Fibroblast of skin of scalp (primary cell): ENCODE measurements around the gene MYO1F.
A peak's percentile ranks its signal among the peaks of the same experiment; 100 is the strongest.
"Not testable (repeated sequence)": the region's sequence is repeated elsewhere in the genome, so short reads cannot be mapped to it uniquely, and the experiment has no call there.

Experiments
- DNase-seq: peaks from one replicate; pipeline ENCODE4 v3.0.0-alpha.2; 2013

Gene MYO1F

DNA sequence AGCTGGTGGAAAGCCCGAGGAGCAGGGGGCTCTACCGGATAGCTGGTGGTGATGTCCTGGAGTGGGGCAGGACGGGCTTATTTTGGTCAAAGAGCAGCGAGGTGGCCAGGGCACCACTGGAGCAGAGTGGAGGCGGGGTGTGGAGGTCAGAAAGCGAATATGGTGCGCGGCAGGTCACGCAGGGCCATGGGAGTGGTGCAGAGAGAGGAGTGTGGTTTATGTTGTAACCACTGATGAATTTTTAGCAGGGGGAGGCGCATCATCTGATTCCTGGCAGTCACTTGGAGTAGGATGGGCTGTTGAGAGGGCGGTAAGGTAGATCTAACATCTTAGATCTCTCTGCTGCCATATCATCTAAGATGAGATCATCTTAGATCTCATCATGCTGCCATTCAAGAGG, 61.9 kb downstream of the MYO1F start:
- DNase-seq, result no peak

DNA sequence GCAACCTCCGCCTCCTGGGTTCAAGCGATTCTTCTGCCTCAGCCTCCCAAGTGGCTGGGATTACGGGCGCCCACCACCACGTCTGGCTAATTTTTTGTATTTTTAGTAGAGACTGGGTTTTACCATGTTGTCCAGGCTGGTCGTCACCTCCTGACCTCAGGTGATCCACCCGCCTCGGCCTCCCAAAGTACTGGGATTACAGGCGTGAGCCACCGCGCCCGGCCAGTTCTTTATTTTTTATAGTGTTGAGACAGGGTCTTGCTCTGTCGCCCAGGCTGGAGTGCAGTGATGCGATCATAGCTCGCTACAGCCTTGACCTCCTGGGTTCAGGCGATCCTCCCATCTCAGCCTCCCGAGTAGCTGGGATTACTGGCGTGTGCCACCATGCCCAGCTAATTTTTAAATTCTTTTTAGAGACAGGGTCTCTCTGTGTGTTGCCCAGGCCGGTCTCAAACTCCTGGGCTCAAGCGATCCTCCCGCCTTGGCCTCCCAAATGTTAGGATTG, 62.7 kb downstream of the MYO1F start:
- not testable (repeated sequence) for DNase-seq

- peak; percentile 98 for DNase-seq
Measured at GRCh38 chr19:8513687-8514504, 63.3 kb downstream of the MYO1F start, which contains the start of gene ZNF414. Gene ZNF414, minus strand, starts transcription at chr19:8514167. Its CDS starts 121 bp downstream, at chr19:8514046.

GRCh38 chr19:8513036-8513686, 64.1 kb downstream of the MYO1F start:
- no peak for DNase-seq

- peak; percentile 31 for DNase-seq
Measured at GRCh38 chr19:8512115-8512967, 64.9 kb downstream of the MYO1F start.

- no peak for DNase-seq
Measured at GRCh38 chr19:8511573-8512101, 65.6 kb downstream of the MYO1F start.

GRCh38 chr19:8510589-8511115, 66.6 kb downstream of the MYO1F start:
- DNase-seq, result no peak

GRCh38 chr19:8506402-8506957, 70.8 kb downstream of the MYO1F start:
- no peak for DNase-seq

DNA sequence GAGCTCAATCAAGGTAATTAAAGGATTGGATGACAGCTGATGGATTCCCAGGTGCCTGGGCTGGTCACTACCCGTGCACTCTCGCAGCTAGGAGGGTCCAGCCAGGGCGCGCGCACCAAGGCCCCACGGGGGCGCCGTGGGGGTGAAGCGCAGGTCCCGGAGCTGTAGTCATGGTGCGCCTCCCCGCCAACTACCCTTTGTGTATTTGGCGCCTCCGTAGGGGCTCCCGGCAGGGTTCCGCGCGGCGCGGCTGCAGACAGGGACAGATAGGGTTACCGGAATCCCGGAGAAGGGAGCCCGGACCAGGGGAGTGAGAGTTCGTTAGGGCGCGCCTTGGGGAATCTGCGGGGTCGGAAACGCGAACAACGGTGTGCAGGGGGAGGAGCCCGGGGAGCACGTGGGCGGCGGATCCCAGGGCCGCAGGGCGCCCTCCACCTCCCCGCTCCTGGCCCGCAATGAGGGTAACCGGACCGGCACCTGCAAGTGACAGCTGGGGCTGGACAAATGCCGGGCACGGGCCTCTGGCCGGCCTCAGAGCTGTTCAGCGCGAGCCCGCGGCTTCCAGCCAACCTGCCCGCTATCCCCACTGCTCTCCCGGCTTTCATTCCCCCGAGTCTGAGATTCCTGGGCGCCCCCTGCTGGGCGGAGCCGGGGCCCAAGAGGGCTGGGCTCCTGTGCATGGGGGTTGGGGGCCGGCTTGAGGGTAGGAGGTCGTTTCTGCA, 71.4 kb downstream of the MYO1F start:
- DNase-seq, result peak; percentile 68

DNA sequence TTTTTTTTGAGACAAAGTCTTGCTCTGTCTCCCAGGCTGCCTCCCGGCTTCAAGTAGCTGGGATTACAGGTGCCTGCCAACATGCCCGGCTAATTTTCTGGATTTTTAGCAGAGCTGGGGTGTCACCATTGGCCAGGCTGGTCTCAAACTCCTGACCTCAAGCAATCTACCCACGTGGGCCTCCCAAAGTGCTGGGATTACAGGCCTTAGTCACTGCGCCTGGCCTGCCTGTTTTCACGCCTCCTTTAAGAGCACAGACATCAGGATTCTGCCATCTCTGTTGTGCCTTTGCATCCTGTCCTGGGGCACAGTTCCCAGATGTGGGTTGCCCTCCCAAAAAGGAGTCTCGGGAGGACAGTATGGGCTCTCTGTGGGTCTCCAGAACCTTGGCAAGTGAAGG, 72.3 kb downstream of the MYO1F start:
- no peak for DNase-seq

DNA sequence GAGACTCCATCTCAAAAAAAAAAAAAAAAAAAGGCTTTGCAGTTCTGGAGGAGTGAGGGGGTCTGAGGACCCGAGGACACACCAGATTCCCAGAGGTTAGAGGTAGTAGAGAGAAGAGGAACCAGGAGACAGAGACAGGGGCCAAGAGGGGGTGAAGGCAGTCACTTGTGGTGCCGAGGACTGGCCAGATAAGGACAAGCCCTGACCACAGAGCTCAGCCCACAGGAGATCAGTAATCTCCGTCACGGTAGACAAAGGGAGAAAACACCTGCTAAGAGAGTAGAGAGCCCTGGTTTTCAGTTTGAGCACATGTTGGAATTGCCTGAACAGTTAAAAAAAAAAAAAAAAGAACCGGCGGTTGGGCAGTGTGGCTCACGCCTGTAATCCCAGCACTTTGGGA, 73.1 kb downstream of the MYO1F start:
- DNase-seq, result no peak

- DNase-seq, result no peak
Measured at GRCh38 chr19:8503510-8503909, 73.7 kb downstream of the MYO1F start.

GRCh38 chr19:8501981-8502380, 75.3 kb downstream of the MYO1F start:
- no peak for DNase-seq

- DNase-seq, result no peak
Measured at GRCh38 chr19:8501516-8501915, 75.7 kb downstream of the MYO1F start.

- peak; percentile 43 for DNase-seq
Measured at GRCh38 chr19:8500158-8500557, 77.1 kb downstream of the MYO1F start.

DNA sequence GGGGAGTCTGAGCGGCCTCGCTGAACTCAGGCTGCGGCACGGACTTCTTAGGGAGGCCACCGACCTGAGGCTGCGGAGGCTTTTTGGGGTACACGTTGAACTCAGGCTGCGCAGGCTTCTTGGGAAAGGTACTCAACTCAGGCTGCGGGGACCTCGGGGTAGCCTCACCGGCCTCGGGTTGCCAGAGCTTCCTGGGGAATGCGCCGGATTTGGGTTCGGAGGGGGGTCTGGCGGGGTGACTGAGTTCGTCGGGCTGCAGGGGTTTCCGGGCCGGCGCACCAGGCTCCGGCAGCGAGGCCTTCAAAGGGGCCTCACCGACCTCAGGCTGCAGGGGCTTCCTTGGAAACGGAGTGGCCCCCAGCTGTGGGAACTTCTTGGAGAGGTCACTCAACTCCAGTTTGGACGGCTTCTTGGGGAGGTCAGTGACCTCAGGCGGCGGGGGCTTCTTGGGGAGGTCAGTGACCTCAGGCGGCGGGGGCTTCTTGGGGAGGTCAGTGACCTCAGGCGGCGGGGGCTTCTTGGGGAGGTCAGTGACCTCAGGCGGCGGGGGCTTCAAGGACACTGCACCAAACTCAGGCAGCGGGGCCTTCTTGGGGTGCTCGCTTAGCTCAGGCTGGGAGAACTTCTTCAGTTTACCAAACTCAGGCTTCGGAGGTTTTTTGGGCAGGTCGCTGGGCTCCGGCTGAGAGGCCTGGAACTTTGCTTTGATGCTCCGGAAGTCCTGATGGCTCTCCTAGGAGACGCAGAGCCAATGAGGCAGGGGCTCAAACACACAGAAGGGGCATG, 78.0 kb downstream of the MYO1F start:
- DNase-seq, result no peak

DNA sequence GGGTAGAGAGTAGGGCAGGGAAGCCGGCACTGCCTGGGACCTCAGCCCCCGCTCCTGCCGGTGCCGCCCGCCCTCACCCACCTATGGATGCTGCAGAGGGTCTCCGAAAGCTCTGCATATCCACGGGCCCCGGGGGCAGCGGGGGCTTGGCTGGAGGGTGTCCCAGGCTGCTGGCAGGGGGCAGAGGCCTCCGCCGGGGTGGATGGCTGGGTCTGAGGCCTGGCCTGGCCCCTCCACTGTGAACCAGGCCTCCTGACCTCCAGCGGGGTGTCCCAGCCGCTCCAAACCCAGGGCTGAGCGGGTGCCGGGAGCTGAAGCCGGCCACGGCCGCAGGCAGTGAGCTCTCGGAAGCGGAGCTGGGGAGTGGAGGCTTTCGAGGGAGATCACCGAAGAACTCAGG, 78.9 kb downstream of the MYO1F start:
- no peak for DNase-seq

GRCh38 chr19:8494158-8494557, 83.1 kb downstream of the MYO1F start:
- DNase-seq, result no peak

- DNase-seq, result no peak
Measured at GRCh38 chr19:8491574-8491973, 85.7 kb downstream of the MYO1F start.

- DNase-seq, result no peak
Measured at GRCh38 chr19:8490873-8491272, 86.4 kb downstream of the MYO1F start.

DNA sequence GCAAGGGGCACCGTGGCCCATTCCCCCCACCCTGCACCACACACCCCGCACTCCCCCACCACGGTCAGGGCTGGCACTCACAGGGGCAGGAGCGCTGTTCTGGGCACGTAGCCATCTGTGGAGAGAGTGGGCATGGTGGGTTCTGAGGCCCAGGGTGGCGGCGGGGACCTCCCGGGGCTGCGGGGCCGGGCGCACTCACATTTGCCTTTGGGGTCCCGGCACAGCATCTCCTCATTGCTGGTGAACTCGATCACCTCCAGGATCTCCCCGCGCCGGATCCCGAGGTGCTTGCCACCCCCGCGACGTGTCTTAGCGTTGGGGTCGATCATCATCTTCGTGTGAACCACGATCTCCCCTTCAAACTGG, 86.9 kb downstream of the MYO1F start:
- DNase-seq, result no peak
